GM21619 (cell line): Measurements from ENCODE around the gene SLC41A3.

Experiments used
- ATAC-seq: cut with Tn5 transposase; IDR thresholded peaks from one replicate; pipeline ENCODE4 v1.9.1; 2021; ENCODE audit not compliant: unreplicated experiment

SLC41A3 gene

GRCh38 chr3:126121074-126121473 lies 37.1 kb upstream of the SLC41A3 start:
- ATAC-seq, result no peak

- no peak for ATAC-seq
Measured at GRCh38 chr3:126119976-126120375, 36.1 kb upstream of the SLC41A3 start.

- no peak for ATAC-seq
Measured at GRCh38 chr3:126119008-126119675, 35.2 kb upstream of the SLC41A3 start.

- no peak for ATAC-seq
Measured at GRCh38 chr3:126118591-126118990, 34.7 kb upstream of the SLC41A3 start.

- no peak for ATAC-seq
Measured at GRCh38 chr3:126117786-126118185, 33.9 kb upstream of the SLC41A3 start.

GRCh38 chr3:126117212-126117611 lies 33.3 kb upstream of the SLC41A3 start:
- no peak for ATAC-seq

DNA sequence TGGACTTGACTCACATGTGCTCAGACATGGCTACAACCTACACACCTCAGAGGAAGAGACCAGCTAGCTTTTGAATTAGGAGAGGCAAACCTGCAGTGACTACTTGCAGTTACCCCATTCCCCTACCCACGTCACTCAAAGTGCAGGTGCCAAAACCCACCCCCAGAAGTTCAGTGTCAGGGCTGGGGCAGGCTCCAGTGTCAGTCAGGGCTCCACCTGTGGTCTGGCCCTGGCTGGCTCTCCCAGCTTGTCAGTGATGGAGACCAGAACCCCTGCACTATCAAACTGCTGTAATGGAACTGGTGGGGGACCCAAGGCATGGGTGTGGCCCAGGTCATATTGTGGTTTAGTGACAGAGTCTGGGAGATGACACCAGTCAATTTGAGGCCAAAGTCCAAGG lies 32.6 kb upstream of the SLC41A3 start:
- ATAC-seq, result no peak

GRCh38 chr3:126114443-126115386 lies 30.8 kb upstream of the SLC41A3 start:
- ATAC-seq, result no peak

DNA sequence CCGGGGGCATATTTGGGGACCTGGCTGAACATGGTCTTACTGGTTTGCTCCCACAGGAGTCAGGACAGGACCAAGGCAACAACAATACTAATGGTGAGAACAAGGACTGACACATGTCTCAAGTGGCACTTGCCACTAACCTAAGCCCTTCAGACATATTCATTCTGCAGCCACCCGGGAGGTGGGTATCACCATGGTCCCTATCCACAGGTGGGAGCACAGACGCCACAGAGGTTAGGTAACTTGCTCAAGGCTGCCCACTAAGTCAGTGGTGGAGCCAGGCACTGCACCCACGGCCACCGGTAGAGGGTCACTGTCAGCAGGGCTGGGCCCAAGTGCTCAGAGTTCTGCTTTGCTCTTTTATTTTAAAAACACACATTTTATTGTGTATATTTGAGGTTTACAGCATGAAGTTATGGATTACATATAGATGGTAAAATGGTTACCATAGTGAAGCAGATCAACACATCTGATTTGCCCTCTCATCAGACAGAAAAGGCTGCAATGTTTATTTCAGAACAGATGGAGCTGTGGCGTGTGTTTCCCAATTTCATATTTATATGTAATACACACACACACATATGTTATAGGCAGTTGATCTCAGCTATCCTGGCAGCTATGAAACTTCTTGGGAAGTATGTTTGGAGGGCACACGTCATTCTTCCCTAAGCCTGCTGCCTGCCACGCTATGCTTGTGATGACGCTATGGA lies 30.0 kb upstream of the SLC41A3 start:
- ATAC-seq, result no peak

DNA sequence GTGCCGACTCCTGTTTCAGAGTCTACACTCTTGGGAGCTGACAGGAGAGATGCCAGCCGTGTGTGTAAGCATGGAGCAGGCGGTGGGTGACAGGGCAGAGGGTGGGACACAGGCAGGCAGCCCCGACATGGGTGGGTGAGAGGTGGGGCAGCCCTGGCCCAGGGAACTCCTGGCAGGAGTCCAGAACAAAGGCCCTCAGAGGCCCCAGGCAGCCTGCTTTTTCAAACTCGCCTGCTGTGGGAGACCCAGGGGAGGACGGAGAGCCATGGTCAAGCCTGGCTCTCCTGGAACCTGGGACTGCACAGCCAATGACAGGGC lies 29.3 kb upstream of the SLC41A3 start:
- ATAC-seq, result no peak

DNA sequence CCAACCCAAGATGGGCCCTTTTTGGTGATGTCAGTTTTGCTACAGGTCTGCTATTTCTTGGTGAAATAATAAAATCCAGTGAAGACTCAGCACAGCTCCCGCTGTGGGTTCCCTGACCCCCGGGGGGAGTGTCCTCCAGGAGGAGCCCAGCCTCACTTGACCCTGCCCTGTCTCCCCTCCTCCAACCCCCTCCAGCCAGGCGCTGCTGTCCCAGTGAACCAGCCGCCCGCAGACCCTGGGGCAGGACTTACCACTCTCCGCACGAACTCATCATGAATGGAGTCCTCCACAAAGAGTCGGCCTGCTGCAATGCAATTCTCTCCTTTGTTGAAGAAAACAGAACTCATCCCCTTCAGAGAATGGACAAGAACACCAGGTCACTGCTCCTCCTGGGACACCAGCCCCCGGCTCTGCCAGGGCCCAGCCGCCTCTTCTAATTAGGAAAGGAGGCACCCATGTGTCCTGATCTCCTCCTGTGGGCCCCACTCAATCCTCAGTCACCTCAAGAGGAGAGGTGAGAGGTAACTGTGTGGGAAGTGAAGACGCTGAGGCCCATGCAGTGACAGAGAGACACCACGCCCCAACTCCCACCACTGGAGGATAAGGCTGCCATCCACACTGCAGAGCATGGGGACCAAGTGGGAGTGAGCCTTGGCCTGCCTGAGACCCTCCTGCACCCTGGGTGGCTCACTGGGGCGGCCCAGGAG lies 28.8 kb upstream of the SLC41A3 start:
- ATAC-seq, result no peak

DNA sequence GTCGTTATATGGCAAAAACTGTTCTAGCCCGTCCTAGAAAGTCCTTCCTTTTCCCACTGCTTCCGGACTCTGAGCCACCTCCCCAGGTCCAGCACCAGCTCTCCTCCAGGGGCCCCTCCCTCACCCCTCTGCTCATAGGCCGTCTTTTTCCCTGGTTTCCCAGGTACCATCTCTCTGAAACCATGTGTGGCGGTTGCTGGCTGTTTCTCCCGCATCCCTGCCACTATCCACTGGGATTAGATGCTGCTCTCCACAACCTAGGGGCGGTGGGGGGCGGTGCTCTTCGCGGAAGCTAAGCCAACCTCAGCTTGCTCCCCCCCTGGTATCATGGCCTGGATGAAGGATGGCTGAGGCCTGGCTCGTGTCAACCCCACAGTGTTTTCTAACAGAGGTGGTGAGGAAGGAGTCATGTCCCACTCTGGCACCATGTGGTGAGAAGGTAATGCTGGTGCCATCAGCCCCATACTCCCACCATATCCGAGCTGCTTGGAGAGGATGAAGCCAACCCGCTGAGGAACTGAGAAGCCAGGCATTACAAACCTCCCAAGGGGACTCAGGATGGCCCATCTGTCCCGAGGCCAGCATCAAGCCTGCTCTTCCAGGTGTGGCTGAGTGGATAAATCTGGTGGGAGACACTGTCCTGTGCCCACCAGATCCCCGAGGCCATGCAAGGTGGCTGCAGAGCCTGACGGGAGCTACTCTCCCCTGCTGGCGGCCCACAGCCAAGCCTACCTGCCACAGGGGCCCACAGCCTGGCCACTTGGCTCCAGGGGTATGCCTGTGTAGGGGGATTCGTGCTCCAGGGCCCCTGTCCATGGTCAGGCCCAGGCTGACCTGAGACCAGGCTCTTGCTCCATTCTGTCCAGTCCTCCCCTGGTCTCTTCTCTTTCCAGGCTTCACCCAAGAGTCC lies 27.9 kb upstream of the SLC41A3 start:
- no peak for ATAC-seq

DNA sequence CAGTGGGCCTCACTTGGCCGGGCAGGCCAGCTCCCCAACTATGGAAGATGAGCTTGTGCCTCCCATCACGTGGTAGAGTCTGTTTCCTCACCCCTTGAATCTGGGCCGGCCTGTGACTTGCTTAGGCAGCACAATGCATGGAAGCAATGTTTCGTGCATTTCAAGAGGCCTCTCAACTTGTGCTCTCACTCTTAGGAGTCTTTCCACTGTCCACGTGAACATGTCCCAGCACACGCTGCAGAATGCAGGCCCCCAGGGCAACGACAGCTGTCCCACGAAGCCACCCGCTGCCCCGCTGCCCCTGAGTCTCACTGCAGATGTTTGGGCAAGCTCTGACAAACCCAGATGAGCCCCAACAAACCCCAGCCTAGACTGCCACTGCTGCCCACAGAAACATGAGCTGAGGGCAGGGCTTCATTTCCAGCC lies 27.2 kb upstream of the SLC41A3 start:
- ATAC-seq, result no peak

- no peak for ATAC-seq
Measured at GRCh38 chr3:126110431-126111125, 26.7 kb upstream of the SLC41A3 start.

GRCh38 chr3:126109880-126110235 lies 25.9 kb upstream of the SLC41A3 start:
- ATAC-seq, result no peak

DNA sequence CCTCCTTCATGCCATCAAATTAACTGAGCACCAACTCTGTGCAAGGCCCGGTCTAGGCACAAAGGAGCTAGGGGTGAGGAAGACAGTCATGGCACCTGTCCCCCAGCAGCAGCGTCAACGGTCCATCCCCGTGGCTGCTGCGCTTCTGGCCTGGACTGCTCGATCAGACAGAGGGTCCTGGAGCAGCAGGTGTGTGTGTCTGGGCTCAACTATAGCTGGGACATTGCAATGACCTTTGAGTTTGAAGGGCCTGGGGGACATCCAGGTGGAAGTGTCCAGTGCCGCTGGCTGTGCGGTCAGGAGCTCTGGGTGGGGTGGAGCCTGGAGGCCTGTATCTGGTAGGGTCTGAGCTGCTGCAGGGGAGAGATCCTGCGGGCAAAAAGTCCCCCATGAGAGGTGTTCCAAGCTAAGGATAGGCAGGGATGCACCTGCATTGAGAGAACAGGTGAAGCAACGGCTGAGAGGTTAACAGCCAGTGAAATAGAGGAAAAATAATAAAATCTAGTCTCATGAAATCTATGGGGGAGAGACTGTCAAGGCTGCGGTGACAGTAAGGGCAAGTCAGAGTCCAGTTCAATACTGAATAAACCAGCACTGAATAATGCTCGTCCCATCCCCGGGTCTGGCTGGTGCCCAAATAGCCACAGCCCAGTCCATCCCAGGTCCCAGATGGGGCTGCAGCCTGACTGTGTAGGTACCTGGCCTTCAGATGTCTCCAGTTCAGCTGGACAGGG lies 25.4 kb upstream of the SLC41A3 start:
- no peak for ATAC-seq

DNA sequence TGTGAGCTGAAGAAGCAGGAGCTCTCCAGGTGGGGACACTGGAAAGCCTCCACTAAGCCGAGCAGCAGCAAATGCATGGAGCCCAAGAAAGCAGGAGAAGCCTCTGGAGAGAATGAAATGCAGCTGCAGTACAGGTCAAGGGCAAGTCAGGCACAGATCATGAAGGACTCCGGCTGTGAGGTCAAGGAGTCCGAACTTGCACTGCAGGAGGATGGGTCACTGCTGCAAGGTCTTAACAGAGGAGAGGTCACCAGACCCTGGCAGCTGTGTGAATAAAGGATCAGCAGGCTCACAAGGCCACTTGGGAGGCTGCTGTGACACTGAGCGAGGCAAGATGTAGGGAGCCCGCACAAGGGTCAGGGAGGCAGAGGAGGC lies 24.7 kb upstream of the SLC41A3 start:
- no peak for ATAC-seq

- ATAC-seq, result no peak
Measured at GRCh38 chr3:126107957-126108675, 24.2 kb upstream of the SLC41A3 start.
